Activated T-helper 17 cell treated with anti-CD3 and anti-CD28 coated beads, Interleukin-2, amount 50 U/mL, for 72 hours (primary cell): ENCODE measurements around the gene TRIM50. TPM values are rescaled to one million over a fixed set of nuclear protein-coding genes. Genes with fewer than 3 reads are reported as not detected.
"Not testable (repeated sequence)": the region's sequence is repeated elsewhere in the genome, so short reads cannot be mapped to it uniquely, and the experiment has no call there.

Experiments
- ATAC-seq: fragments of 150-1000 bp; cut with Tn5 transposase; replicated peaks from 2 replicates; pipeline ENCODE4 v1.10.0; 2021; ENCODE audit warnings: mild to moderate bottlenecking, moderate library complexity
- H3K27ac Mint-ChIP-seq: one replicate; pipeline ENCODE4 v1.8.0; 2022; ENCODE audit warnings: mixed read lengths
- H3K27me3 Mint-ChIP-seq: one replicate; pipeline ENCODE4 v1.8.0; 2022; ENCODE audit warnings: mixed read lengths
- H3K36me3 Mint-ChIP-seq: one replicate; pipeline ENCODE4 v1.8.0; 2022; ENCODE audit warnings: low read depth, mild to moderate bottlenecking, mixed read lengths
- H3K4me1 Mint-ChIP-seq: one replicate; pipeline ENCODE4 v1.8.0; 2022; ENCODE audit warnings: mixed read lengths
- H3K4me3 Mint-ChIP-seq: one replicate; pipeline ENCODE4 v1.8.0; 2022; ENCODE audit warnings: mild to moderate bottlenecking, mixed read lengths
- H3K9me3 Mint-ChIP-seq: one replicate; pipeline ENCODE4 v1.8.0; 2022; ENCODE audit warnings: mixed read lengths
- total RNA-seq, 2 donors: library from RNA; stranded (reverse); gene quantifications; one replicate each; pipeline ENCODE4 v1.2.3, GENCODE V29; 2022

Gene TRIM50
- total RNA-seq: not detected

DNA sequence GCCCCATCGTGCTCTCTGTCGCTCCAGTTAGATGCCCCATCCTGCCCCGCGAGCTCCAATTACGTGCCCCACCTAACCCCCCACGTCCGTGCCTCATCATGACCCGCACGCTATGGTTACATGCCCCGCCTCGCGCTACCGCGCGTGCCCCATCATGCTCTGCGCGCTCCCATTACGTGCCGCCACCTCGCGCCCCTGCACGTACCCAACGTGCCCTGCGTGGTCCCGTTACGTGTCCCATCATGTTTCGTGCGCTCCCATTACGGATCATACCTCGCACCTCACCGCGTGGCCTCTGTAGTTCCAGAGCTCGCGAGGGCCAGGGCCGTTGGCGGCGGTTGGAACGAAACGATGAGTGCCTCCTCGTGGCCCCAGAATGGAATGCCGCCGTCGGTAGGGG, at the start of gene TRIM50, which contains the start of gene FKBP6:
TRIM50 (minus strand) TSS at position 161 of the 400 bp plus-strand sequence. CDS start 3,295 bp downstream, outside the sequence.
FKBP6 (plus strand) TSS at position 240 of the 400 bp plus-strand sequence. CDS start 268 bp downstream, outside the sequence.
- H3K9me3 Mint-ChIP-seq, H3K27me3 Mint-ChIP-seq, H3K36me3 Mint-ChIP-seq, H3K4me1 Mint-ChIP-seq, H3K27ac Mint-ChIP-seq, H3K4me3 Mint-ChIP-seq, ATAC-seq: not testable (repeated sequence)

GRCh38 chr7:73376671-73377412, 49.0 kb upstream of the TRIM50 start:
- Mint-ChIP-seq H3K36me3 (no peaks in the 10 kb centered on the region), H3K27me3 (peaks cover 24% of the 10 kb centered on the region), H3K4me1 (no peaks in the 10 kb centered on the region), H3K27ac (no peak overlapping the region), H3K4me3 (no peak overlapping the region), H3K9me3 (no peaks in the 10 kb centered on the region)
- no peak for ATAC-seq

DNA sequence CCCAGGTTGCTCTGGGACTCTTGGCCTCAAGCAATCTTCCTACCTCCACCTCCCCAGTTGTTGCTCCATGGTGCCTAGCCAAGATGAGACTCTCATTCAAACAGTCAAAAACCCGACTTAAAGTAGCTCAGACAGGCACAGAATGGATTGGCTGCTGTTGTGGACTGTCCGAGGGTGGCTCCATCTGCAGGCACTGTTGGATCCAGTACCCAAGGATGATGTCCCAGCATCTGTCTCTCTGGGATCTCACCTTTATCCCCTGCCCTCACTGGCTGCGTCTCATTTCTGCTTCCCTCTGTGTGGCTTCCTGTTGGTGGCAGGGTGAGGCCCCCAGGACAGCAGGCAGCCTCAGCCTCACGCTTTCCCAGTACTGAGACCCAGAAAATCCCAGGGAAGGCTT, 48.4 kb upstream of the TRIM50 start:
- not testable (repeated sequence) for ATAC-seq, H3K4me1 Mint-ChIP-seq, H3K4me3 Mint-ChIP-seq, H3K27ac Mint-ChIP-seq, H3K9me3 Mint-ChIP-seq, H3K36me3 Mint-ChIP-seq
- peaks cover 22% of the 10 kb centered on the region for H3K27me3 Mint-ChIP-seq

DNA sequence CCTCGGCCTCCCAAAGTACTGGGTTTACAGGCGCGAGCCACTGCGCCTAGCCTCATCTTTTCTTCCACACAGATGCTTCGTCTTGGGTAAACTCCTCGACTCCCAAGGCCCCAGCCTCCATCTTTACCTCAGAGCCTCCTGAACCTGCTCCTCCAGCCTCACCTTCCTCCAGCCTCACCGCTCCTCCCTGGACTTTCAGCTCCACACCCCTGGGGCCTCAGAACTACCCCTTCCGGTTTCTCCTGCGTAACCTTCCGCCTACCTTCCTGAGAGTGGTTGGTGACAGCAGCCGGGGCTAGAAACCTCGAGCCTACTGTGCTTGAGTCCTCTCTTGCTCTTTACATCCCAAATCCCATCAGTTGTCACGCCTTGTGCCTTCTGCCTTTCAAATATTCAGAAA, 45.9 kb upstream of the TRIM50 start:
- H3K27ac Mint-ChIP-seq: no peak overlapping the region
- no peak overlapping the region for H3K4me3 Mint-ChIP-seq
- no peaks in the 10 kb centered on the region for H3K9me3 Mint-ChIP-seq
- H3K36me3 Mint-ChIP-seq: no peaks in the 10 kb centered on the region
- no peaks in the 10 kb centered on the region for H3K4me1 Mint-ChIP-seq
- H3K27me3 Mint-ChIP-seq: peaks cover 23% of the 10 kb centered on the region
- no peak for ATAC-seq

DNA sequence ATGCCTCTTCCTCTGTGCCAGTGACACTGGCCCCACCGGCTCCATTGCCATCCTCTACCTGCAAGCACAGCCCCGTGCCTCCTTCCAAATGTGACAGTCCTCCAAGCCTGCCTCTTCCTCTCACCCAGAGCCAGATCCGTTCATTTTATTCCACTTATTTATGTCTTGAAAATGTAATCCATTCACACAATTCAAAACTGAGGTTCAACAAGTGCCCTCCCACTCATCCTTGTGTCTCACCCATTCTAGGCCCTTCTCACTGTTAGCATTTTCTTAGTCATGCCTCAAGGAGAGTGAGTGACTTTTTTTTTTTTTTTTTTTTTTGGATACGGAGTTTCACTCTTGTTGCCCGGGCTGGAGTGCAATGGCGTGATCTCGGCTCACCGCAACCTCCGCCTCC, 41.7 kb upstream of the TRIM50 start:
- Mint-ChIP-seq H3K4me1 (no peaks in the 10 kb centered on the region), H3K36me3 (no peaks in the 10 kb centered on the region)

DNA sequence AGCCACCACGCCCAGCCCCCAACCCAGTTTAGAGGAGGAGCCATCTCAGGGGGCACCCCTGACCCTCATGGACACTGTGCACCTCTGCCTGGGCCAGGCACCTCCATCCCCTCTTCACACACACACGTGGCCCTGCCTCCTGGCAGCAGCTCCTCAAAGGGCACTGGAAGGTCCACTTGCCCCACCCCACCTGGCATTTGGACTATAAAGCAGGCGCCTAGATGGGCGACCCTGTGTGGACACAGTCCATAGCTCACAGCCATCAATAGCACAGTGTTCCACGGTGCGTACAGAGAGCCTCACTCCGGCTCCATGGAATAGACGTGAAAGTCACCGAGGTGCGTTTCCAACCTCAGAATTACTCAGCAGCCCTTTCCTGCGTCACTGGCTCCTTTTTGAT, 41.1 kb upstream of the TRIM50 start:
- ATAC-seq: no peak
- H3K9me3 Mint-ChIP-seq: no peaks in the 10 kb centered on the region
- H3K4me3 Mint-ChIP-seq: no peak overlapping the region
- H3K27me3 Mint-ChIP-seq: peaks cover 6% of the 10 kb centered on the region
- H3K27ac Mint-ChIP-seq: no peak overlapping the region
- H3K4me1 Mint-ChIP-seq: no peaks in the 10 kb centered on the region
- H3K36me3 Mint-ChIP-seq: no peaks in the 10 kb centered on the region

More for the DNA sequence above, 41.7 kb upstream of the TRIM50 start:
- Mint-ChIP-seq H3K27ac (no peak overlapping the region), H3K9me3 (no peaks in the 10 kb centered on the region), H3K27me3 (peaks cover 7% of the 10 kb centered on the region), H3K4me3 (no peak overlapping the region)
- ATAC-seq: no peak

DNA sequence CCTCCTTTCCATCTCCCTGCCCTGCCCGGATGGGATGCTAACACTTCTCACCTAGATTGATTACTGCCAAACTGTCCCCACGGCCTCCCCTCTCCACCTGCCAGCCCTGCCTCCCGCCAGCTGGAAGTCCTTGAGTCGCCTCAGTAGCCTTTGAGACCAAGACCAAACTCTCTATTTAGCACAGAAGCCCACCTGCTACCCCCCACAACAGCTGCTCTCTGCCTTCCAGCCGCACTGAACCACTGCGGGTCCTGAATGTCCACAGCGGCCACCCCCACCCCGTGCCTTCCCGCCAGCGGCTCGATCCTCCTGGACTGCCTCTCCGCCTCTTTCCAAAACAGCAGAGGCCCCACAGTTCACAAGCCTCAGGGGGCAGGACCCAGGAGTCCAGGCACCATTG, 39.1 kb upstream of the TRIM50 start:
- H3K27ac Mint-ChIP-seq: no peak overlapping the region
- peaks cover 3% of the 10 kb centered on the region for H3K27me3 Mint-ChIP-seq
- no peaks in the 10 kb centered on the region for H3K4me1 Mint-ChIP-seq
- no peak for ATAC-seq
- H3K36me3 Mint-ChIP-seq: no peaks in the 10 kb centered on the region
- no peaks in the 10 kb centered on the region for H3K9me3 Mint-ChIP-seq
- H3K4me3 Mint-ChIP-seq: no peak overlapping the region

- Mint-ChIP-seq H3K4me3 (no peak overlapping the region), H3K27me3 (peaks cover 7% of the 10 kb centered on the region), H3K9me3 (no peaks in the 10 kb centered on the region), H3K4me1 (no peaks in the 10 kb centered on the region), H3K36me3 (no peaks in the 10 kb centered on the region), H3K27ac (no peak overlapping the region)
- no peak for ATAC-seq
Measured at GRCh38 chr7:73366127-73366526, 38.2 kb upstream of the TRIM50 start.

DNA sequence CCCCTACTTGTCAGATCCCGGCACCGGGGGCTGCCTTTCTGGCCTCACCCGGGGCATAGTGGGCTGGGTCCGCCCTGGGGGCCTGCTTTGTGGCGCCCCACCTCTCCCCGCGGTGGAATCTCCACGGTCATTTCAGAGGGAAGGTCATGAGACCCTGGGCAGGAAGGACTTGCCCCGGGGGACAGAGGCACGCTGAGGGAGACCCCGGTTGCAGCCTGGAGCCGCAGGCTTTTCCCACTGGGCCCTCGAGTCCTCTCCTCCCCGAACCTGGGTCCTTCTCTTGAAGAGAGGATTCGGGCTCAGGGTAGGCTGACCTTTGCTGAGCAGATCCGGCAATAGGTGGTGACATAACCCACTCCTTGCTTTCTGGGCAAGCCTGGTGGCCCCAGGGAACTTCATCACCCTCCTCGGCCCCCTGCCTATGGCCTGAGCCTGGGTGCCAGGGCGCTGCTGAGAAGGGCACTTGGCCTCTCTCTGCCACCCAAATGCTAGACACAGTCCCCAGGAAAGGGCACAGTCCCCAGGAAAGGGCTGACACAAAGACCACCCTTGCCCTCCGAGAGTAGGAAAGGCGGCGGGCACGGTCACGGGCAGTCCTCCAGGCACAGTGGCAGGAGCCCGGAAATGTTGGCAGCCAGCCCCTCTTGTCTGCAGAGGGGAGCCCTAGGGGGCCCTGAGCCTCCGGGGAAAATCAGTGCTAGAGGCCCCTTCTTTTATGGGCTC, 36.3 kb upstream of the TRIM50 start:
- Mint-ChIP-seq H3K36me3 (no peaks in the 10 kb centered on the region), H3K4me3 (no peak overlapping the region), H3K9me3 (no peaks in the 10 kb centered on the region), H3K27me3 (peaks cover 9% of the 10 kb centered on the region), H3K27ac (no peak overlapping the region), H3K4me1 (no peaks in the 10 kb centered on the region)
- ATAC-seq: no peak

DNA sequence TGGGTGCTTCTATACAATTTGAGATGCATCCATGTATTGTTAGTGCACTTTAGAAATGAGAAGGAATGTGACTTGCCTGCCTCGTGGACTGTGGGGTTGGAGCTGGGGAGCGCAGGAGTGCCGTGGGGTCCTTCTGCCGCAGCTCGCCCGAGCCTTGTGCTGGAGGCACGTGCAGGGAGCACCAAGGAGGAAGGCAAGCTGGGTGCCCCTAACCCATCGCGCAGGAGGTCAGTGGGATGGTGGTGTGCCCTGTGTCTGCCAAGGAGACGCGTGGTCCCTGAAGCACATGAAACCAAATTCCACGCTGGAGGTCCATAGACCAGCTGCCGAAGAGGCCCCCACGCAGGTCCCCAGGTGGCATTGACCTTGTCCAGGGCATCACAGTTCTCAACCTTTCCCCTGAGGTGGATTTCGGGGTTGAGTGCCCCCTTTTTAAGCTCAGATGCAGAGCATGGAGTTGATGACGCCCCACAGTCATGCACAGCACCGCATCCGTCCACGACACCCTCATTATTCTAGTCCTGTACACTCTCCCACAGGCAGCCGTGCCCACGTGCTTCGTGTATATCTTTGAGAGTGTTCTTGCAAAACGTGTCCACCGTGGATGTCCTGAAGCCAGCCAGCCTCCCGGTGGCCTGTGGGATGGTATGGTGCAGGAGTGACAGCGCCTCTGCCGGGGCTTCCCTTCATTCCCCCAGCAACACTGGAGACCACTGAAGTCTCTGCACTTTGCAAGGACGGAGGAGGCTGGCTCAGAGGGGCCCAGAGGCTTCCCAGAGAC, 35.5 kb upstream of the TRIM50 start:
- no peak for ATAC-seq
- no peak overlapping the region for H3K4me3 Mint-ChIP-seq
- H3K4me1 Mint-ChIP-seq: no peaks in the 10 kb centered on the region
- H3K36me3 Mint-ChIP-seq: no peaks in the 10 kb centered on the region
- no peaks in the 10 kb centered on the region for H3K9me3 Mint-ChIP-seq
- H3K27me3 Mint-ChIP-seq: peaks cover 10% of the 10 kb centered on the region
- no peak overlapping the region for H3K27ac Mint-ChIP-seq

GRCh38 chr7:73360590-73360989, 32.7 kb upstream of the TRIM50 start:
- H3K27me3 Mint-ChIP-seq, H3K27ac Mint-ChIP-seq, H3K4me3 Mint-ChIP-seq, H3K4me1 Mint-ChIP-seq, H3K36me3 Mint-ChIP-seq, H3K9me3 Mint-ChIP-seq, ATAC-seq: not testable (repeated sequence)

GRCh38 chr7:73359746-73360375, 32.0 kb upstream of the TRIM50 start:
- H3K36me3 Mint-ChIP-seq: no peaks in the 10 kb centered on the region
- H3K4me3 Mint-ChIP-seq: no peak overlapping the region
- H3K9me3 Mint-ChIP-seq: no peaks in the 10 kb centered on the region
- no peaks in the 10 kb centered on the region for H3K4me1 Mint-ChIP-seq
- H3K27ac Mint-ChIP-seq: no peak overlapping the region
- no peak for ATAC-seq
- peaks cover 10% of the 10 kb centered on the region for H3K27me3 Mint-ChIP-seq

DNA sequence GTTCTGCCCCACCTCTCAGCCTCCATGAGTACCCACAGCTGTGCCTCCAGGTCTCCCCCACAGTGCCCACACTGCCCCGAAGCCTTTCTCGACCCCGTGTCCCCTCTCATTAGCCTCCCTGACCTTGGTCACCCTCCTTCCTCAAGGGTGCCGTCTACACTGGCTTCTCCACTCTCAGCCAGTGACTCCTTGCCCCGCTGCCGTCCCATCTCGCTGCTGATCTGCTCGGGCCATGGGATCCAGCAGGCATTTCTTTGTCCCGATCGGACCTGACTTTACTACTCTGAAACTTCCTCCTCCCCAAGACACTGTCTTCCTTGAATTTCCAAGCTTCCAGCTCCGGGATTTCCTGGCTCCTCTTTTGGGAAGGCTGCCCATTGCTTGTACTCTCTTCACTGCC, 31.4 kb upstream of the TRIM50 start:
- Mint-ChIP-seq H3K9me3 (no peaks in the 10 kb centered on the region), H3K27me3 (peaks cover 10% of the 10 kb centered on the region), H3K4me3 (no peak overlapping the region), H3K4me1 (no peaks in the 10 kb centered on the region), H3K36me3 (no peaks in the 10 kb centered on the region), H3K27ac (no peak overlapping the region)
- ATAC-seq: no peak

- Mint-ChIP-seq H3K27ac (no peak overlapping the region), H3K36me3 (no peaks in the 10 kb centered on the region), H3K9me3 (no peaks in the 10 kb centered on the region), H3K27me3 (peaks cover 10% of the 10 kb centered on the region), H3K4me3 (no peak overlapping the region), H3K4me1 (no peaks in the 10 kb centered on the region)
- no peak for ATAC-seq
Measured at GRCh38 chr7:73358590-73359275, 30.9 kb upstream of the TRIM50 start.
